Measurements from ENCODE around the gene C14orf180.

Gene C14orf180

GRCh38 chr14:104581521-104581920 lies 2.0 kb downstream of the C14orf180 start:
- DNase-seq = no peak

- no peak for DNase-seq
Observed at GRCh38 chr14:104582005-104582404, 2.4 kb downstream of the C14orf180 start.

GRCh38 chr14:104582662-104583061 lies 3.1 kb downstream of the C14orf180 start:
- DNase-seq = no peak

- DNase-seq = no peak
Observed at GRCh38 chr14:104583424-104584306, 4.1 kb downstream of the C14orf180 start.

- DNase-seq = no peak
Observed at GRCh38 chr14:104584557-104584956, 5.0 kb downstream of the C14orf180 start.

GRCh38 chr14:104585966-104586697 lies 6.6 kb downstream of the C14orf180 start:
- DNase-seq = no peak

- DNase-seq = no peak
Observed at GRCh38 chr14:104586832-104587620, 7.5 kb downstream of the C14orf180 start.

GRCh38 chr14:104587641-104588040 lies 8.1 kb downstream of the C14orf180 start:
- no peak for DNase-seq

- DNase-seq = no peak
Observed at GRCh38 chr14:104588066-104588857, 8.7 kb downstream of the C14orf180 start.

- no peak for DNase-seq
Observed at GRCh38 chr14:104589338-104590195, 10.0 kb downstream of the C14orf180 start.

GRCh38 chr14:104590240-104590965 lies 10.8 kb downstream of the C14orf180 start:
- no peak for DNase-seq

GRCh38 chr14:104591031-104591430 lies 11.5 kb downstream of the C14orf180 start:
- no peak for DNase-seq

GRCh38 chr14:104591506-104592291 lies 12.1 kb downstream of the C14orf180 start:
- DNase-seq = no peak

GRCh38 chr14:104592292-104592672 lies 12.7 kb downstream of the C14orf180 start:
- no peak for DNase-seq

- no peak for DNase-seq
Observed at GRCh38 chr14:104592785-104593184, 13.2 kb downstream of the C14orf180 start.

- no peak for DNase-seq
Observed at GRCh38 chr14:104593241-104593701, 13.7 kb downstream of the C14orf180 start.

GRCh38 chr14:104593710-104594136 lies 14.2 kb downstream of the C14orf180 start:
- no peak for DNase-seq

GRCh38 chr14:104594310-104595046 lies 14.9 kb downstream of the C14orf180 start:
- no peak for DNase-seq

- DNase-seq = no peak
Observed at GRCh38 chr14:104595116-104595675, 15.6 kb downstream of the C14orf180 start.

Measured in stimulated activated CD4-positive, alpha-beta T cell treated with anti-CD3 and anti-CD28 coated beads, Interleukin-12 subunit alpha, Interleukin-12 subunit beta, amount 100 ng/mL, for 4 hours (primary cell).